Activated CD4-positive, alpha-beta T cell treated with anti-CD3 and anti-CD28 coated beads for 4 hours (primary cell): ENCODE results near the gene PKLR.

Source experiments
- DNase-seq, 2 donors: peaks; one replicate each; pipeline ENCODE4 v3.0.0-alpha.2; 2020

PKLR gene

GRCh38 chr1:155282488-155283091 lies 18.6 kb downstream of the PKLR start:
- DNase-seq, result no peak

DNA sequence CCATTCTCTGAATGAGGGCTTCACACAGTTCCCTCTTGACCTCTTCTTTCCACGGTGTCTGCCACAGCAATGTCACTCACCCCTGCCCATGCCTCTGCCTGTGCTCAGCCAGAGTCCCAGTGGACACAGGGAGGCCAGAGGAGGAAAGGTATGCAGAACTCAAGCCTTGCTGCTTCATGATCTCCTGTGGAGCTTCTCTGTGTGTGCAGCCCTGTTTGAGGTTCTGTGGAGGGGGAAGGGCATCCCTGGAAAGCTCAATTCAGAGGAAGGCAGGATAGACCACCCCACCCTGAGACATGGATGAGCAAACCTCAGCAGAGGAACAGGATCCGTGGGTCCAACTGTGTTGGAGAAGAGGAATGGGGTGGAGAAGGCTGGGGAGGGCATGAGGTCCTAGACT lies 22.0 kb downstream of the PKLR start:
- DNase-seq, result no peak

DNA sequence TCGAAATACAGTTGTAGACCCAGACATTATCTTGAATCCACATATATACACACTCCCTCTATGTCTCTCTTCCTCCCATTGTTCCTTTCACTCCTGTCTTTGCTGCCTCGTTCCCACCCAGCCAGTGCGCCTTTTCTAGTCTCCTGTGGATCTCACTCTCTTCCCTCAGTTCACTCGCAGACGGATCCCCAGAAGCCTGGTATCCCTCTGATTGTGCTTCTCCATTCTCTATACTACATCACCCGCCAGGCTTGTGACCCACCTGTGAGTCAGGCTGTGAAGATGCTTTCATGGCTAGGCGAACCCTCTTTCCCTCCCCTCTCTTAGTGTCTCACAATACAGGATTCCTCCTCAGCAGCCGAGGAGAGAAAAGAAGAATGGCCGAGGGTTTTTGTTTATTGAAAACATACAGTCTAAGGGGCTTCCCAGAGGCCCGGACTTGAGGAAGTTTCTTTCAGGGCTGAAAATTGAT lies 22.5 kb downstream of the PKLR start:
- no peak for DNase-seq

- DNase-seq, result peak; percentile 70 to 76
These were observed 23.1 kb downstream of the PKLR start for GRCh38 chr1:155277902-155278688.

DNA sequence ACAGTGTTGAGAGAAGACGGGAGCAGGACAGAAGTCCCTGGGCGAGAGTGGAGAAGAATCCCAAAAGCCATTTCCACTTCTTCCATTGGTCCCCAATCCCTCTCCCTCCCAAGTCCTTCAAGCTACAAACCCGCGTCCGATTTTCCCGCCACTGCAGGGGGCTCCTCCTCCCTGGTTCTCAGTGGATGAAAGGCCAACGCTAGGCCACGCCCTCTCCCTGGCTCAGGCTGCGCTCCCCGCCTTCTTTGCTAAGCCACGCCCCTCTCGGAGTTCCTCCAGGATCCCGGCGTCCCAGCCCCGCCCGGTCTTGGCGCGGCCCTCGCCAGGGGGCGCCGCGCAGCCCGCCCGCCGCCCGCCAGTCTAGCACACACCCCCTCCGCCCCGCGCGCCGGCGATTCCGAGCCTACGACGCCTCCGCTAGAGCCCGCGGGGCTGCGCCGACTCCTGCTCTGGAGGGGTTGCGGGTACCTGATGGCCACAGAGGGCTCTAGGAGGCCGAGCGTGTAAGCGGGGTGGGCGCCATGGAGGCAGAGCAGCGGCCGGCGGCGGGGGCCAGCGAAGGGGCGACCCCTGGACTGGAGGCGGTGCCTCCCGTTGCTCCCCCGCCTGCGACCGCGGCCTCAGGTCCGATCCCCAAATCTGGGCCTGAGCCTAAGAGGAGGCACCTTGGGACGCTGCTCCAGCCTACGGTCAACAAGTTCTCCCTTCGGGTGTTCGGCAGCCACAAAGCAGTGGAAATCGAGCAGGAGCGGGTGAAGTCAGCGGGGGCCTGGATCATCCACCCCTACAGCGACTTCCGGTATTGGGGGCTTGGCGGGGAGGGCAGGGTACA lies 24.0 kb downstream of the PKLR start, which contains the start of gene HCN3:
Gene HCN3, plus strand, starts transcription at position 394 of the 832 bp plus-strand sequence. Its CDS starts 128 bp downstream, at position 522.
- DNase-seq, result peak; percentile 95 to 96

DNA sequence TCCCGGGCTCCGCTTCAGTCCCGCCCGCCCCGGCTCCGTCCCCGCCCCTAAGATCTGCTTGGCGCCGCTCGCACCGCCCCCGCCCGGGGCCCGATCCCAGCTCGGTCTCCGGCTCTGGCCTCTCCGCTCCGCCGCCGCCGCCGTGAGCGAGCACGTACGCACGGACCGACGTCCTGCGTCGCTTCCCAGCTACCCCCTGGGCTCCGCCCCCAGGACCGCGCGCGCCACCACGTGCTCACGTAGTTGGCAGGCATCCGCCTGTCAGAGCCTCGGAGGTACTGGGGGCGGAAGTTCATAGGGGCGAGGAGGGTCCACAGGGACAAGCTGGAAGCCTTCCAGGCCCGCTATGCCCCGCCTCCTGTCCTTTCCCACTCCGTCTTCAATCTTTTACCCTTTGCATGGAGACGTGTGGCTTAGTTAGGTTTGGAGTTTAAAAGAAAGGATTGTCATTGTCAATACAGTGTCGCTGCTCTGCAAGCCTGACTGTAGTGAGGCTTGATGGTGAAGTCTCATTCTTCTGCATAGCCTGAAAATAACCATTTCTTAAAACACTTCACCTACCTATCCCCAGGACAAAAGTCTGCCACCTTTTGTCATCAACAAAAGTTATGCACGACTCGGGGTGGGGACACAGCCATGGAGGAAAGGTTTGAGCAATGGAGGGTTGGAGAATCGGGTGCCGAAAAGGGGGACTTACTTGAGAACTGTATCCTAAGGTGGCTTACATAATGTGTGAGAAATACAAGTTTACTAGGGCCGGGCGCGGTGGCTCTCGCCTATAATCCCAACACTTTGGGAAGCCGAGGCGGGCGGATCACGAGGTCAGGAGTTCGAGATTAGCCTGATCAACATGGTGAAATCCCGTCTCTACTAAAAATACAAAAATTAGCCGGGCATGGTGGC lies 27.6 kb downstream of the PKLR start, which contains the start of gene CLK2:
Gene CLK2, minus strand, starts transcription at position 162 of the 903 bp plus-strand sequence. CDS start 2,527 bp downstream, outside the sequence.
- peak; percentile 95 for DNase-seq

GRCh38 chr1:155272466-155273342 lies 28.5 kb downstream of the PKLR start:
- DNase-seq, result no peak

- DNase-seq, result no peak
These were observed 31.9 kb downstream of the PKLR start for GRCh38 chr1:155269381-155269780.

- no peak for DNase-seq
These were observed 32.6 kb downstream of the PKLR start for GRCh38 chr1:155268630-155269029.

DNA sequence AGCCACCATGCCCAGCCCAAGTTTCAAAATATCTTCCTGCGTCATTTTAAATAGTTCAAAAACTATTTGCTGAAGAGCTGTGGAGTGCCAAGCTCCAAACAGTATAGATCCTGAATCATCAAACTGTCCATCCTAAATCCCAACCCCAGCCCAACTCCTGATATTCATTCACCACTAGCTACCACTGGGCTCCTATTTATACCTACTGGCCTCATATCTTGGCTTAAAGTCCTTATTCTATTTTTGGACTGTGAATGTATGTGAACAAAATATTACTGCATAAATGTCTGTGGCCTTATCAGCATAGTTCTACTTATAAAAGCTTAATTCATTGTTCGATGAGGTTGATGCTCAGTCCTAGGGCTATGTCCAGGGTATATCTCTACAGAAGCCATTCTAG lies 33.9 kb downstream of the PKLR start:
- DNase-seq, result no peak

DNA sequence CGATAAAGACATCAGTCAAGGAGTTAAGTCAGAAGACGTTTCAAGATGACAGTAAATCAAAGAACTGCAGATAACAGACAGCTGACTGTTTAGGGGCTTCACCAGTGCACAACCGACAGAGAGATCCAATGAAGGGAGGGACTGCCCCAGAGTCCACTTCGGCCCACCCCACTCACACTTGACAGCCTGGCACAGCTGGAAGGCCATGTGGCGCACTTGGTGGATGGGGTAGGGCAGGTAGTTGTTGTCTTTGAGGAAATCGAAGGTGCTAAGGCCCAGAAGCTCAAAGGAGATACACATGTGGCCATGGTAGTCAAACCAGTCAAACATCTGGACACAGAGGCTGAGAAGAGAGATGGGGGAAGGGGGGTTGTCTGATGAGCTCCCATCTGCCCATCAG lies 34.7 kb downstream of the PKLR start:
- DNase-seq, result no peak

DNA sequence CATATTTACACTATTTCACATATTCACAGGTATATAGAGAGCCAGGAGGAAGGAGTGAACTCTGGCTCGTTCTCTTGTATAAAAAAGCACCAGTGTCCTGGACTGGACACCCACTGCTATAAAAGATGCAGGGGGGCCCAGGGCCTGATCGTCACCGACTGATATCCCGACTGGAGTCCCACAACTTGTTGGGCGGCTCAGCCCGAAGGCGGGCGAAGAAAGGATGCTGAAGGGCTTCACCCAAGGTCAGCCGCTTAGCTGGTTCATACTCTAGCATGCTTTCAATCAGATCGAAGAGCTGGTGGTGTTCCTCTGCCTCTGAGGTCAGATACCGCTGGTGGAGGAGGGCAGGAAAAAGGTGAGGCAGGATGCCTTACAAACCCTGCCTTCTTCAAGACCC lies 38.2 kb downstream of the PKLR start:
- DNase-seq, result no peak

DNA sequence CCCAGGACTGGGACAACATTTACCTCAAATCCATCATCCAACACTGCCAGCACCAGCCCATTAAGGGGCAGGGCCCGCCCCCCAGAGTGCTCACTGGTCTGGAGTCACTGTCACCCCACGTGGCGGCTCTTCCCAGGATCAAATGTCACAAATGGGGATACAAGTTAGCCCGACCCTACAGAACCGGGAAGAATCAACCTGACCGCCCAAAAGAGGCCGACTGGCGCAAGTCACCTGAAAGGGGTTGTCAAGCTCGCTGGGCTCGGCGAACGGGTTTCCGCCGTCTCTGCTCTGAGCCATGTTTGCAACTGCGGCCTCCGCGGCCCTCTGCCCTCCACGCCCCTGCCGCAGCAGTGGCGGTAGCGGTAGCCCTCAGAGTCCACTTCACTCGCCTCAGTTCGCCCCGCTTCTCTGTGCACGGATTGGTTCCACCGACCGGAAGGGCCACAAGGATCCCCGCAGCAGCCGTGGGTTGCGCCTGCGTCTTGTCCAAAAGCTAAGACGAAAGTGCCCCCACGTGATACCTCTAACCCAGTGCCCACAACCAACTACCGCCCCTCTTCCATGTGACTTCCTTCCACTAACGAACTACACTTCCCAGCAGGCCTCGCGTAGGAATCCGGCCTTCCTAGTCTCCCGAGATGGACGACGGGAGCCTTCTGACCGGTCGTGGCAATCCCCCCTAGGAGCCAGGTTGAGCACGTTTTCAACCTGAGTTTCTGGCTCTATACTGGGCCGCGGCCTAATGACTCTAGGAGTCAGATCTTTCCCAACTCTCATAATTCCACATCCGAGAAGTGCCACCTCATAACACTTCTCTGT lies 39.2 kb downstream of the PKLR start, which contains the start of gene SCAMP3:
Gene SCAMP3, minus strand, starts transcription at position 509 of the 822 bp plus-strand sequence. Its CDS starts 209 bp downstream, at position 300.
- DNase-seq, result peak; percentile 83 to 85

GRCh38 chr1:155261493-155261851 lies 39.8 kb downstream of the PKLR start:
- no peak for DNase-seq

GRCh38 chr1:155260276-155260675 lies 41.0 kb downstream of the PKLR start:
- DNase-seq, result no peak

DNA sequence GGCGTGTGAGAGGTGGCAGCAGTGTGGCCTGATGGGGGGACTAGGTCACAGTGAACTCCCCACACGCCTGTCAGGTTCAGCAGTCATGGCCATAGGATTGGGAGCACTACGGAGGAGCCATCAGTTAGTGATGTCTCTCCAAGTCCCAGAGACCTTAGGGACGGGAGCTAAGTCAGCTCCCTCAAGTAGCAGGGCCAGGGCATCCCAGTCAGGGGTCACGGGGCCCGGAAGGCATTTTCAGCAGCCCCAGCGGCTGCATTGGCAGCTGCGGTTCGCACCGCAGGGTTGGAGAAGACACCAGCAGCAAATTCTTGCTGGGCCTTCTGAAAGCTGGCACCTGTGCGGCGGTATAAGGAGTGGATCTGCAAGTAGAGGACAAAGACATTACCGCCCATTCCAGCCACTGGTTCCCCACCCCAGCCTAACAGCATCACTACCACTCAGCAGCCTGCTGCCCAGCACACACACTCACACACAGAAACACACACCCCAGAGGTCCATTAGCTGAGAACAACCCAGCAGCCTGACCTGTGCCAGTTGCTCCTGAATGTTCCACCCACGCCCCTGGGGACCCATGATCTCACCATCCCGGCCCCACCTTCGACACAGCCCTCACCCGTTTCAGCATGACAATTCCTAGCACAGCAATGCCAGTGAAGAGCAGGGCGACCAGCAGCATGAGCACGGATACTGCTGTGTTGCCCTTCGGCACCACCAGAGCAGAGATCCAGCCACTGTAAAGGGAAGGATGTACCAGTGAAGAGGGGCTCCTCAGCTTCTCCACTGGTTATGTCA lies 45.0 kb downstream of the PKLR start:
- no peak for DNase-seq

GRCh38 chr1:155255243-155256007 lies 45.8 kb downstream of the PKLR start, which contains the start of gene ENTREP3:
Gene ENTREP3 (minus strand): TSS chr1:155255483. CDS start chr1:155254877, 606 bp downstream.
- peak; percentile 71 to 74 for DNase-seq

- DNase-seq, result no peak
These were observed 46.5 kb downstream of the PKLR start for GRCh38 chr1:155254714-155255242.
